LoVo (cell line): ENCODE results near the gene TTC33.
"Not testable (repeated sequence)": the region's sequence is repeated elsewhere in the genome, so short reads cannot be mapped to it uniquely, and the experiment has no call there.

Source experiments
- DNase-seq: peaks from one replicate; pipeline ENCODE4 v3.0.0-alpha.2; 2016; ENCODE audit warnings: low spot score

TTC33 gene

DNA sequence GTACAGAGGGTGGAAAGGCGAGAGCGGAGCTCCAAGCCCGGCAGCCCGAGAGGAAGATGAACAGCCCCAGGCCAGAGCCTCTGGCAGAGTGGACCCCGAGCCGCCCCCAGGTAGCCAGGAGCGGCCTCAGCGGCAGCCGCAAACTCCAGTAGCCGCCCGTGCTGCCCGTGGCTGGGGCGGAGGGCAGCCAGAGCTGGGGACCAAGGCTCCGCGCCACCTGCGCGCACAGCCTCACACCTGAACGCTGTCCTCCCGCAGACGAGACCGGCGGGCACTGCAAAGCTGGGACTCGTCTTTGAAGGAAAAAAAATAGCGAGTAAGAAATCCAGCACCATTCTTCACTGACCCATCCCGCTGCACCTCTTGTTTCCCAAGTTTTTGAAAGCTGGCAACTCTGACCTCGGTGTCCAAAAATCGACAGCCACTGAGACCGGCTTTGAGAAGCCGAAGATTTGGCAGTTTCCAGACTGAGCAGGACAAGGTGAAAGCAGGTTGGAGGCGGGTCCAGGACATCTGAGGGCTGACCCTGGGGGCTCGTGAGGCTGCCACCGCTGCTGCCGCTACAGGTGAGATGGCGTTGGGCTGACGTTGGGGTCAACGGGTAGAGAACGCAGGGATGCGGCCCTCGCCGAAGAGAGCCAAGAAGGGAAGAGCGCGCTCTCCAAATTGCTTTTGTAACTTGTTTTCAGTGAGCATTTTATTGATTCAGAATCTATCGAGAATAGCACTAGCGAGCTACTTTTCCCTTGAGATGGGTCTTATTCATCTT is 75.7 kb downstream of the TTC33 start, which contains the start of gene PTGER4:
TSS of gene PTGER4 (plus strand) at position 3 of the 769 bp plus-strand sequence. CDS start 1,079 bp downstream, outside the sequence.
- DNase-seq, result no peak

DNA sequence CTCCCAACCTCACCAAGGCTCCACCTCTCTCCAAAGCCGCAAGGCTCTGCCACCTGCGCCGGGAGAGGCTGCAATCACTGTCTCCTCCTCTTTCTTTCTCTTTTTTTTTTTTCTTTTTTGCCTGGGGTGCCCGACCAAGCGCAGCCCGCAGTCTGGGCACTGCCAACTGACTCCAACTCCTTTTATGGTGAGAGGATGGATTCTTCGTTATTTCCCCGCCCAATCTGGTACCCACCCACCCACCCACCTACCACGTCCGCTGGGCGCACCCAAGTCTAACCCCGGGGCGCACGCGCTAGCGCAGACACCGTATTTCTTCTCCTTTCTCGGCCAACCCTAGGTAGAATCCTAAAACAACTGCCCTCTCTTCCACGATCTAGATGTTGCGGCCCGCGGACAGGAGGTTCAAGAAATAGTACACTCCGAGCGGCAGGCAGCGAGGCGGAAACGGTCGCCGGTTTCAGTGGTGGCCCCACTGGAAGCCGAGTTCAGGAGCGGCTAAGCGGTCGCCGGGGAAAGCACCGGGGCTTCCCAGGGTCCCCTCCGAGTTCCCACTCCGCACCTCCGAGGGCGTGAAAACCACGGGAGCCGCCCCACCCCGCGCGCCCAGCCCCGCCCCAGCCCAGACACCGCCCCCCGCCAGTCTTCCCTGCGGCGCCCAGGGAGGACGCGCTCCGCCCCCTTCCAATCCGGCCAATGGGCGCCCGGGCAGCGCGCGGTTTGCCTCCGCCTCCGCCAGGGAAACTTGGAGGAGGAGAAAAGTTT is 76.4 kb downstream of the TTC33 start:
- peak; percentile 95 for DNase-seq

GRCh38 chr5:40678460-40679147 is 77.2 kb downstream of the TTC33 start:
- DNase-seq, result no peak

GRCh38 chr5:40678026-40678425 is 77.7 kb downstream of the TTC33 start:
- DNase-seq, result no peak

- DNase-seq, result no peak
Observed at GRCh38 chr5:40677456-40677855, 78.3 kb downstream of the TTC33 start.

DNA sequence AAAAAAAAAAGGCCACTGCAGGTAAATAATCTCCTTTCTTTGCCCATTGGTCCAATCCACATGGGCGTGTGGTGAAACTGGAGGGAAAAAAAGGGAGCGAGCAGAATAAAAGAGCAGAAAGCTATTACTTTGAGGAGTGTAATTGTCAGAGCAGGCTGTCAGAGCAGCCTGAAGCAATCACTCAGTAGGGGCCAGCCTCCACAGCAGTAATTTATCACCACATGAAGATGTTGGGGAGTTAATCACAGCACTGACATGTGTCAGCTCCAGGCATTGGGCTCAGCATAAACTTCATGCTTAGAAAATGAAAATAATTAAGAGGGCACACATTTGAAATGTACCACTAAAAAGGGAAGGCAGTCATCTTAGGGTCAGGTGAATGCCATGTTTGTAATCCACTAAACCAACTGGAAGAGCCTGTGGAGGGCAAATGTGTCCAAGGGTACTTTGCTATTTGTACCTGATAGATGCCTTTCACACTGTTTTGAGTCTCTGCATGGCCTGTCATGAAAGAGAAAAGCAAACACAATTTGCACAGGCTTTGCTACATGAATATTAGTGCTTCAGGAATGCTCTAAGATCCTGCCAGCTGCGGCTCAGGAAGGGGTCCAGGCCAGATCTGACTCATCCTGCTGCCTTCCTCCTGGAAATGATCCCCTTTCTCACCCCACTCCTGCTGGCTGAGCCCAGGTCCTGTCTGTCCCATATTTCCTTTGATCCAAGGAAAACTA is 79.0 kb downstream of the TTC33 start:
- DNase-seq, result no peak

- no peak for DNase-seq
Observed at GRCh38 chr5:40675396-40676133, 80.2 kb downstream of the TTC33 start.

GRCh38 chr5:40674661-40675235 is 81.0 kb downstream of the TTC33 start:
- DNase-seq, result no peak

DNA sequence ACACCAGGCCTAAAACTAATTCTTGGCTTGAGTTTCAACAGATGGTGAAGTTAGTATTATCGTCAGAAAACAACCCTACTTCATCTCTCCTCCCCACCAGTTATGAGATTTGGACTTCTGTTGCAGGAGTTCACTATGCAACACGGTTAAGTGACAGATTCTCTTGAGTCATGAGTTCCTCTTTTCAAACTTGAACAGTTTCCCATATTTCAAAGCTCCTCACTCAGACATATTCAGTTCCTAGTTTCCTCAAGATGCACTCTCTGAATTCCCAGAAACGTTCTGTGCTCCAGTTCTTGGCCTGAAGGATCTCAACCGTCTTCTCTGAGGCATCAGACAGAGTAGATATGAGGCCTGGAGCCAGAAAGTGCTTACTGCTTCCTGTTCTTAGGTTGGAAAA is 83.3 kb downstream of the TTC33 start:
- DNase-seq, result no peak

DNA sequence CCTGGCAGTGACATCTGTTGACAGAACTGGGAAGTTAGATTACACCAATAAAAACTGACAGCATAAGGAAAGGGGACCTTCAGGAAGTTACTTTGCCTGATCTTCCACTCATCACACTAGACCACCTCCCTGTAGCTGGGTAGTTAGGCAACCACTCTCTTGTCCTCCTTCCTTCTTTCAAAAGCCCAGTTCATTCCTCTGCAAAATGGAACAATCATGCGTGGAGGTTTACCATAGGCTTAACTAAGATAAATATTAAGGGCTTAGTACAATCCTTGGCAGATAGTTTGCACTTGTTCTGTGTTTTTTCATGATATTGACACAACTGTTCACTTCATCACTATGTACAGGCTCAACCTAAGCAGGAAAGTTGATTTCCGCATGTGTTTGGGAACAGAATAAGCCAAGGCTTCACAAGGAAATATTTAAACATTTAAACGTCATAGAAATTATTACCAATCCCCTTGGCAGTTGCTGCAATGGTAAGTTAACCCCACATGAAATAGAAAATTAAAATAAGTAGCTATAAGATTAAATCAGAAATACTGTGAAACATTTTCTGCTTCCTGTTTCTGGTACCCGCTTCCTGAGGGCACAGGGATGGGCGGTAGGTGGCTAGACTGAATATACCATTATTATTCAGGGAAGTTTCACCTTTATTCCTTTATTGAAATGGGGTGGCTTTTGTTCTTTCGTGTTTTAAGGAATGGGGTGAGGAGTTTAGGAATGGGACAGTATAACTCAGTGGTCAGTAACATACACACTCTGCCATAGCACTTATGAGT is 86.0 kb downstream of the TTC33 start:
- no peak for DNase-seq

GRCh38 chr5:40667161-40667663 is 88.5 kb downstream of the TTC33 start:
- DNase-seq, result peak; percentile 41

DNA sequence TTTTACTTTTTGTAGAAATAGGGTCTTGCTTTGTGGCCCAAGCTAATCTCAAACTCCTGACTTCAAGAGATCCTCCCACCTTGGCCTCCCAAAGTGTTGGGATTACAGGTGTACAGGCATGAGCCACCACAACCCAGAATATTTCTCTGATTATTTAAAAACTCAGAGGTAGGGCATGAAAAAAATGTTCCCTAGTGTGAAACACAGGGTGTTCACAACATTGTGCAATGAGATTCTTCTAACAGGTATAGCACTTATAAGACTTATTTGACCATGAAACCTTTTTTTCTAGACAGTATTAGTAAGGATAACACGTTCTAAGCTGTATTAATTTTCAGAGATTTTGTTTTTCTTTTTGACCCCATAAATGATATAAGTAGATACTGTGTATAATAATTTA is 89.1 kb downstream of the TTC33 start:
- DNase-seq, result no peak

GRCh38 chr5:40665635-40666298 is 90.0 kb downstream of the TTC33 start:
- DNase-seq, result no peak

- no peak for DNase-seq
Observed at GRCh38 chr5:40660751-40661150, 95.0 kb downstream of the TTC33 start.

DNA sequence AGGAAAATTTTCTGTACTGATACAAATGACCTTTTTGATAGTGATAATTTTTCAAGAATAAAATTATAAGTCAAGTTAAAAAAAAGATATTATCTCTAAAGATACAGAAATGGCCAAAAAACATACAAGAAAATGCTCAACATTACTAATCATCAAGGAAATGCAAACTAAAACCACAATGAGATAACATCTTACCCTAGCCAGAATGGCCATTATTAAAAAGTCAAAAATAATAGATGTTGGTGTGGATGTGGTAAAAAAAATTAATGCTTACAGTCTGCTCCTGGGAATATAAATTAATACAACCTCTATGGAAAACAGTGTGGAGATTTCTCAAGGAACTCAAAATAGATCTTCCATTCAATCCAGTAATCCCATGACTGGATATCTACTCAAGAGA is 99.0 kb downstream of the TTC33 start:
- DNase-seq, result no peak

DNA sequence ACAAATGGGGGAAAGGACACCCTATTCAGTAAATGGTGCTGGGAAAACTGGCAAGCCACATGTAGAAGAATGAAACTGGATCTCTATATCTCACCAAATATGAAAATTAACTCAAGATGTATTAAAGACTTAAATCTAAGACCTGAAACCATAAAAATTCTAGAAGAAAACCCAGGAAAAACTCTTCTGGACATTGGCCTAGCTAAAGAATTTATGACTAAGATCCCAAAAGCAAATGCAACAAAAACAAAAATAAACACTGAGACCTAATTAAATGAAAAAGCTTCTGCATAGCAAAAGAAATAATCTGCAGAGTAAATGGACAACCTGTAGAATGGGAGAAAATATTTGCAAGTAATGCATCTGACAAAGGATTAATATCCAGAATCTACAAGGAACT is 99.7 kb downstream of the TTC33 start:
- DNase-seq, result not testable (repeated sequence)

- no peak for DNase-seq
Observed at GRCh38 chr5:40655138-40655537, 100.6 kb downstream of the TTC33 start.

DNA sequence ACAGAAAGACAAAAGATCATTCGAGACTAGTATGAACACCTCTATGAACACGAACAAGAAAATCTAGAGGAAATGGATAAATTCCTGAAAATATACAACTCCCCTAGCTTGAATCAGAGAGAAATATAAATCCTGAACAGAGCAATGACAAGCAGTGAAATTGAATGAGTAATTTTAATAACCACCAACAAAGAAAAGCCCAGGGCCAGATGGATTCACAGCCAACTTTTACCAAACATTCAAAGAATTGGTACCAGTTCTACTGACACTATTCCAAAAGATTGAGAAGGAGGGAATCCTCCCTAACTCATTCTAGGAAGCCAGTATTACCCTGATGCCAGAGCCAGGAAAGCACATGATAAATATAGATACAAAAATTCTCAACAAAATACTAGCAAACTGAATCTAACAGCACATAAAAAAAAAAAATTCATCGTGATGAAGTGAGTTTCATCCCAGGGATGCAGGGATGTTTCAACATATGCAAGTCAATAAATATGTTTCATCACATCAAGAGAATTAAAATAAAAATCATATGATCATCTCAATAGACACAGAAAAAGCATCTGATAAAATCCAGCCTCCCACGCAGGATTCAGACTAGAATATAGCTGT is 101.3 kb downstream of the TTC33 start:
- no peak for DNase-seq
